GM12878 (cell line): ENCODE data around the gene RBM6. TPM values are rescaled to one million over a fixed set of nuclear protein-coding genes. Genes with fewer than 3 reads are reported as not detected.

Experiments used
- ATAC-seq: fragments of 200-7000 bp; cut with Tn5 transposase; 3 replicates; pipeline ENCODE4 v1.9.1; 2020; ENCODE audit warnings: mild to moderate bottlenecking, moderate library complexity
- BruUV-seq: library from RNA; stranded (reverse); fragments of 400-500 nt; replicated peaks from 2 replicates; lab custom pipeline; 2021; lab: Mats Ljungman, UMichigan
- CTCF ChIA-PET: fragments of 300-600 bp; sonication (Branson Sonifier 250); formaldehyde crosslinking; extraction: SDS; loops from one replicate; lab custom pipeline; 2021; ENCODE audit warnings: inconsistent platforms; lab: Yijun Ruan, JAX
- POLR2A ChIA-PET: fragments of 350-600 bp; formaldehyde crosslinking; extraction: SDS; loops from one replicate; lab custom pipeline; 2021; ENCODE audit warnings: inconsistent platforms; lab: Charles Lee
- RAD21 ChIA-PET: fragments of 300-600 bp; sonication (Branson Sonifier 250); formaldehyde crosslinking; loops from one replicate; lab custom pipeline; 2023; ENCODE audit warnings: antibody characterized with exemption; ENCODE audit not compliant: unreplicated experiment; lab: Charles Lee
- SMC1A ChIA-PET: fragments of 300-600 bp; sonication (Branson Sonifier 250); formaldehyde crosslinking; loops from one replicate; lab custom pipeline; 2023; ENCODE audit not compliant: unreplicated experiment, uncharacterized antibody; lab: Charles Lee
- DNase-seq: peaks from one replicate; pipeline ENCODE4 v3.0.0-alpha.2; 2011; ENCODE audit warnings: low read depth, low spot score
- FAIRE-seq: peaks from 3 replicates; lab custom pipeline; 2011; peaks lifted over from hg19 to GRCh38; lab: Jason Lieb, UNC
- H2AFZ ChIP-seq: 2 replicates; pipeline ENCODE4 v1.6.0; 2011; ENCODE audit warnings: low read depth, low read length, control low read depth; ENCODE audit not compliant: control insufficient read depth
- H3K27ac ChIP-seq: 2 replicates; pipeline ENCODE4 v1.5.1; 2011; ENCODE audit warnings: control low read depth; ENCODE audit not compliant: control insufficient read depth, insufficient read depth
- H3K27me3 ChIP-seq, 2 experiments: replicated peaks in 1 of 2; 2 replicates each; pipeline versions ENCODE4 v1.6.0 to v1.6.1; 2011; ENCODE audit warnings: low read length in 1 of 2; ENCODE audit not compliant: control insufficient read depth in 2 of 2, insufficient read depth in 2 of 2
- H3K36me3 ChIP-seq, 2 experiments: 2 replicates each; pipeline ENCODE4 v1.5.1; 2011; ENCODE audit warnings: low read length in 1 of 2; ENCODE audit not compliant: control insufficient read depth in 2 of 2, insufficient read depth in 2 of 2
- H3K4me1 ChIP-seq: 2 replicates; pipeline ENCODE4 v1.6.1; 2011; ENCODE audit warnings: mild to moderate bottlenecking, low read length, moderate library complexity, mixed read lengths; ENCODE audit not compliant: control insufficient read depth, insufficient read depth
- H3K4me2 ChIP-seq: 2 replicates; pipeline ENCODE4 v1.6.0; 2011; ENCODE audit warnings: control low read depth; ENCODE audit not compliant: control insufficient read depth, insufficient read depth
- H3K4me3 ChIP-seq: fragments of 200-600 bp; sonication (generic); 2 replicates; pipeline ENCODE4 v1.5.1; 2016
- H3K79me2 ChIP-seq: 2 replicates; pipeline ENCODE4 v1.6.0; 2011; ENCODE audit warnings: low read length; ENCODE audit not compliant: control insufficient read depth, insufficient read depth
- H3K9ac ChIP-seq: 2 replicates; pipeline ENCODE4 v1.8.0; 2011; ENCODE audit warnings: low read length, control low read depth, mixed read lengths; ENCODE audit not compliant: control insufficient read depth, insufficient read depth
- H3K9me3 ChIP-seq: replicated peaks from 3 replicates; pipeline ENCODE4 v1.5.1; 2011; ENCODE audit warnings: mild to moderate bottlenecking, low read length; ENCODE audit not compliant: control insufficient read depth, insufficient read depth
- H4K20me1 ChIP-seq: 2 replicates; pipeline ENCODE4 v1.6.0; 2011; ENCODE audit not compliant: control insufficient read depth, insufficient read depth
- LARP7 ChIP-seq: fragments of 450-650 bp; IDR thresholded peaks from 2 replicates; pipeline ENCODE4 v1.6.1; 2017; ENCODE audit warnings: mild to moderate bottlenecking
- NR2F1 ChIP-seq: fragments of 450-650 bp; conservative IDR thresholded peaks from 2 replicates; pipeline ENCODE4 v1.6.1; 2017; ENCODE audit warnings: mild to moderate bottlenecking
- POLR2A ChIP-seq: IDR thresholded peaks from 2 replicates; pipeline ENCODE4 v1.6.1; 2011; ENCODE audit warnings: low read depth, mild to moderate bottlenecking, low read length
- SIX5 ChIP-seq: IDR thresholded peaks from 2 replicates; pipeline ENCODE4 v1.6.1; 2011; ENCODE audit warnings: mild to moderate bottlenecking, low read depth, low read length, moderate library complexity; ENCODE audit not compliant: severe bottlenecking
- ZNF687 ChIP-seq: fragments of 450-650 bp; IDR thresholded peaks from 2 replicates; pipeline ENCODE4 v1.6.1; 2017; ENCODE audit warnings: mild to moderate bottlenecking, moderate library complexity
- WGBS: methylation state at CpG from one replicate; pipeline ENCODE4 v1.1.6; 2016; ENCODE audit warnings: low lambda C conversion rate; ENCODE audit not compliant: insufficient replicate concordance, insufficient coverage; ENCODE audit errors: missing lambda C conversion rate; 5-methylcytosine and 5-hydroxymethylcytosine counted together
- in situ Hi-C: fragments of 300-500 bp; cut with MboI; formaldehyde crosslinking; loops from 9 replicates; pipeline ENCODE4 v1.14.3; 2018; ENCODE audit warnings: mixed read lengths
- intact Hi-C: fragments of 100-400 bp; cut with micrococcal nuclease; formaldehyde crosslinking; loops from one replicate; pipeline ENCODE4 v1.14.2; 2022; ENCODE audit not compliant: unreplicated experiment
- polyA plus RNA-seq, 11 experiments: library from polyadenylated mRNA; depleted of rRNA in 4 of 11; unstranded in 6 of 11; stranded (reverse) in 5 of 11; fragments of >200 nt; fragmentation: Nextera tagmentation in 4 of 11; fragmentation: Illumina TruSeq in 1 of 11; extraction: Ambion mirVana in 4 of 11; extraction: Trizol in 1 of 11; gene quantifications; 1 replicate in 1 of 11; 2 replicates in 10 of 11; pipeline versions ENCODE4 v1.2.1 to v1.2.3, GENCODE V29; 2011 to 2016; ENCODE audit warnings: inconsistent platforms in 2 of 11, missing spikeins in 2 of 11, low read depth in 1 of 11
- total RNA-seq, 4 experiments: library from RNA; depleted of rRNA in 3 of 4; stranded (reverse); fragments of >200 nt in 3 of 4; fragmentation: Illumina TruSeq in 1 of 4; extraction: Trizol in 1 of 4; gene quantifications; 2 replicates each; pipeline versions ENCODE4 v1.2.1 to v1.2.3, GENCODE V29; 2013 to 2021

The RBM6 gene
- total and polyA plus RNA-seq, 10 of the 15 experiments (the other 5 are each of a cell fraction or from before 2014, with no cell fraction given) = 45.3 to 103 (median 81.3) TPM

- ChIA-PET POLR2A (no interaction called here), SMC1A (interaction anchor here (1.1 kb wide), 1 partner anchor 102 kb away, joined by 3 read pairs; no protein-coding TSS in a partner anchor), RAD21 (interaction anchor here (1.2 kb wide), 1 partner anchor 73 kb away, joined by 4 read pairs; no protein-coding TSS in a partner anchor), CTCF (no interaction called here)
- FAIRE-seq = no peak
- H3K4me1 ChIP-seq = no peaks in the 10 kb centered on the region; the same call in 1 of the 2 replicates
- H3K27ac ChIP-seq = no peak overlapping the region
- DNase-seq = no peak
- peaks cover 7% of the 10 kb centered on the region; the same call in 1 of the 2 replicates for H4K20me1 ChIP-seq
- ATAC-seq = no peak
- no TSS peak for BruUV-seq
- no peaks in the 10 kb centered on the region for H3K9me3 ChIP-seq
- intact Hi-C loops = no loop called here
- peaks cover 46 to 53% of the 10 kb centered on the region in 2 experiments for H3K36me3 ChIP-seq
- H3K79me2 ChIP-seq = no peaks in the 10 kb centered on the region
- H3K9ac ChIP-seq = no peak overlapping the region
- 0 out of 2 replicates have a peak, but pooled peaks have one; percentile 22 for TF ChIP-seq POLR2A
- TF ChIP-seq LARP7 = no peak
- WGBS = 99% methylated on average over 8 of the region's 8 CpGs
- no peaks in the 10 kb centered on the region for H3K27me3 ChIP-seq
- H3K4me2 ChIP-seq = no peak overlapping the region
- no peak overlapping the region for H3K4me3 ChIP-seq
- no peak overlapping the region for H2AFZ ChIP-seq
- in situ Hi-C loops = no loop called here
Measured at GRCh38 chr3:50117120-50117519, 177.2 kb downstream of the RBM6 start.

- Histone ChIP-seq H3K9ac (no peak overlapping the region), H3K27me3 (no peaks in the 10 kb centered on the region), H3K79me2 (no peaks in the 10 kb centered on the region), H3K27ac (no peak overlapping the region), H2AFZ (no peak overlapping the region), H4K20me1 (peaks cover 7% of the 10 kb centered on the region; the same call in 1 of the 2 replicates), H3K4me1 (no peaks in the 10 kb centered on the region; the same call in 1 of the 2 replicates), H3K4me3 (no peak overlapping the region), H3K36me3 (peaks cover 42 to 45% of the 10 kb centered on the region in 2 experiments), H3K4me2 (no peak overlapping the region), H3K9me3 (no peaks in the 10 kb centered on the region)
- TF ChIP-seq ZNF687 (no peak), NR2F1 (no peak), POLR2A (0 out of 2 replicates have a peak, but pooled peaks have one; percentile 9), SIX5 (no peak)
- FAIRE-seq = no peak
- no TSS peak for BruUV-seq
- in situ Hi-C loops (no loop called here), intact Hi-C loops (no loop called here)
- 99% methylated on average over 10 of the region's 10 CpGs for WGBS
- RAD21 ChIA-PET = interaction anchor here (1.2 kb wide), 1 partner anchor 72 kb away, joined by 4 read pairs; no protein-coding TSS in a partner anchor
- ATAC-seq = no peak
- no peak for DNase-seq
- POLR2A ChIA-PET = no interaction called here
- CTCF ChIA-PET = no interaction called here
- SMC1A ChIA-PET = no interaction called here
Measured at GRCh38 chr3:50118237-50118636, 178.3 kb downstream of the RBM6 start.
